Left lung (tissue), 10 donors: ENCODE data around the gene CORT. TPM values are rescaled to one million over a fixed set of nuclear protein-coding genes. Genes with fewer than 3 reads are reported as not detected.

Experiments used
- ATAC-seq: fragments of 200-7000 bp; cut with Tn5 transposase; one replicate; pipeline ENCODE4 v1.9.1; 2020; ENCODE audit warnings: moderate library complexity
- DNase-seq, 4 donors: peaks; one replicate each; pipeline ENCODE4 v3.0.0-alpha.2; 2013 to 2020
- H3K27ac ChIP-seq, 2 donors: fragments of 200-600 bp; sonication (generic) in 1 of 2; one replicate each; pipeline versions ENCODE4 v1.5.0 to v1.8.0; 2020 to 2021
- H3K27me3 ChIP-seq, 2 donors: fragments of 200-600 bp; sonication (generic) in 1 of 2; one replicate each; pipeline versions ENCODE4 v1.5.0 to v1.8.0; 2020 to 2021
- H3K36me3 ChIP-seq, 2 donors: fragments of 200-600 bp; sonication (generic) in 1 of 2; one replicate each; pipeline versions ENCODE4 v1.5.0 to v1.8.0; 2020 to 2021
- H3K4me1 ChIP-seq, 2 donors: fragments of 200-600 bp; one replicate each; pipeline ENCODE4 v1.8.0; 2021
- H3K4me3 ChIP-seq, 2 donors: fragments of 200-600 bp; sonication (generic) in 1 of 2; one replicate each; pipeline versions ENCODE4 v1.5.0 to v1.8.0; 2020 to 2021; ENCODE audit warnings: mild to moderate bottlenecking in 1 of 2
- H3K9me3 ChIP-seq, 2 donors: fragments of 200-600 bp; sonication (generic) in 1 of 2; one replicate each; pipeline versions ENCODE4 v1.5.0 to v1.8.0; 2020 to 2021
- intact Hi-C, 2 donors: fragments of 100-400 bp; cut with DNase I; formaldehyde crosslinking; loops; one replicate each; pipeline versions ENCODE4 v1.11.2 to v1.14.2; 2022
- polyA plus RNA-seq, 6 donors: library from polyadenylated mRNA; unstranded; fragments of 120-200 nt; gene quantifications; one replicate each; pipeline ENCODE4 v1.2.1, GENCODE V29; 2013; ENCODE audit not compliant: insufficient read length in 6 of 6
- total RNA-seq, 2 donors: library from RNA; stranded (reverse); fragmentation: NEBNext Ultra II Directional; extraction: Animal tissue kit (Norgen Biotek cat#: 25700); gene quantifications; one replicate each; pipeline ENCODE4 v1.2.1, GENCODE V29; 2021
- TF ChIP-seq, protein P1 (sequence below), 2 donors: fragments of 200-600 bp; sonication (generic) in 1 of 2; IDR thresholded peaks; one replicate each; pipeline versions ENCODE4 v1.5.0 to v1.8.0; 2021; ENCODE audit warnings: antibody characterized with exemption in 2 of 2
- donor health status: DM: no; HTN: yes; CAD: no.
- donor health status: DM: no; HTN: no; CAD: no.

Gene CORT
- total and polyA plus RNA-seq, 8 donors, result 0.37 to 1.9 (median 1.6) TPM

DNA sequence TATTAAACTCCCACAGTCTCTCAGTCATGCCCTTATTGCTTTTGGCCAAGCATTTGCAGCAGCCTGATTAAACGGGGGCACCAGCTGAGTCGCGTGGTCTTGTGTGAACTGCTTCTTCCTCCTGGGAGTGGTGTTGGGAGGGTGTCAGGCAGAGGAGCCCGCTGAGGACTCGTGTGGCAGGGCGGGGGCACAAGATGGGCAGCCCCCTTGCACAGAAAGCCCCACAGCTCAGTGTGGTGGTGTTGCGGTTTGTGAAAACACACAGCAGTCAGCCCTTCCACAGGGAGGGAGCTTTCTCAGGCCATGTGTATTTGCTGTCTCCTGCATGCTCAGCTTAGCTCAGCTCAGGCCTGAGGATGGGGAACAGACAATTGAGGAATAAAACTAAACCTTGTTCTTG lies 47.3 kb downstream of the CORT start:
- TF ChIP-seq, protein P1, sequence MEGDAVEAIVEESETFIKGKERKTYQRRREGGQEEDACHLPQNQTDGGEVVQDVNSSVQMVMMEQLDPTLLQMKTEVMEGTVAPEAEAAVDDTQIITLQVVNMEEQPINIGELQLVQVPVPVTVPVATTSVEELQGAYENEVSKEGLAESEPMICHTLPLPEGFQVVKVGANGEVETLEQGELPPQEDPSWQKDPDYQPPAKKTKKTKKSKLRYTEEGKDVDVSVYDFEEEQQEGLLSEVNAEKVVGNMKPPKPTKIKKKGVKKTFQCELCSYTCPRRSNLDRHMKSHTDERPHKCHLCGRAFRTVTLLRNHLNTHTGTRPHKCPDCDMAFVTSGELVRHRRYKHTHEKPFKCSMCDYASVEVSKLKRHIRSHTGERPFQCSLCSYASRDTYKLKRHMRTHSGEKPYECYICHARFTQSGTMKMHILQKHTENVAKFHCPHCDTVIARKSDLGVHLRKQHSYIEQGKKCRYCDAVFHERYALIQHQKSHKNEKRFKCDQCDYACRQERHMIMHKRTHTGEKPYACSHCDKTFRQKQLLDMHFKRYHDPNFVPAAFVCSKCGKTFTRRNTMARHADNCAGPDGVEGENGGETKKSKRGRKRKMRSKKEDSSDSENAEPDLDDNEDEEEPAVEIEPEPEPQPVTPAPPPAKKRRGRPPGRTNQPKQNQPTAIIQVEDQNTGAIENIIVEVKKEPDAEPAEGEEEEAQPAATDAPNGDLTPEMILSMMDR (IDR thresholded peaks at IDR 0.05), result no peak
- H3K27ac ChIP-seq, result no peak overlapping the region
- peaks cover 10 to 24% of the 10 kb centered on the region in 2 donors for H3K4me1 ChIP-seq
- intact Hi-C loops, result loop anchor here in 1 of 2 donors (10.0 kb wide), 2 partner anchors 62 to 368 kb away; partner anchors contain the start of gene CENPS
- ATAC-seq (no peak), DNase-seq (no peak)
- H3K36me3 ChIP-seq, result peaks cover 0 to 9% of the 10 kb centered on the region in 2 donors
- no peak overlapping the region for H3K4me3 ChIP-seq
- H3K27me3 ChIP-seq, result no peaks in the 10 kb centered on the region
- H3K9me3 ChIP-seq, result no peaks in the 10 kb centered on the region

DNA sequence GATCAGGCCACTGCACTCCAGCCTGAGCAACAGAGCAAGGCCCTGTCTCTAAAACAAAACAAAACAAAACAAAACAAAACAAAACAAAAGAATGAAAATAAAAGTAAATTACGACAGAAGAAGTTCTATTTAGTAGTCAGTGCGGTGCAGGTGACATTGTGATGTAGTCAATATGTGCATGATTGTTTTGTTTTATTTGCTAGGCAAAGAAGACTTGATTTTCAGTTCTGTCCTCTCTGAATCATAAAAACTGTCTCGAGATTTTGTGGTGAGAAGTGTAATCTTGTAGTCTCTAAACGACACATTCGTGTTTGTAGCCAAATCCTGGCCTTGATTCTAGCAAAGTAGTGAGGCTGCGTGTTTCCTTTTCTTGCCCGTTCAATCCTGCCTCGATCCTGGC lies 48.4 kb downstream of the CORT start:
- Histone ChIP-seq H3K27me3 (no peaks in the 10 kb centered on the region), H3K4me3 (no peak overlapping the region), H3K27ac (no peak overlapping the region), H3K36me3 (peaks cover 0 to 9% of the 10 kb centered on the region in 2 donors), H3K9me3 (no peaks in the 10 kb centered on the region), H3K4me1 (peaks cover 10 to 29% of the 10 kb centered on the region in 2 donors)
- no peak for DNase-seq
- intact Hi-C loops, result loop anchor here in 1 of 2 donors (10.0 kb wide), 2 partner anchors 63 to 367 kb away; partner anchors contain the start of gene CENPS
- no peak for ATAC-seq
- TF ChIP-seq, protein P1 (IDR thresholded peaks at IDR 0.05), result no peak

Other genes starting within 250 kb of the CORT start
- gene KIF1B, start 239.5 kb upstream of the CORT start, total RNA-seq, result 10 to 100 TPM; 45.0 to 46.7 TPM
- gene KIF1B, start 239.5 kb upstream of the CORT start, polyA plus RNA-seq, result 10 to 100 TPM; 36.0 to 41.8 (median 38.5) TPM
- 100 to 1,000 TPM; 130 to 277 TPM for gene PGD, start 51.0 kb upstream of the CORT start, total RNA-seq
- gene PGD, start 51.0 kb upstream of the CORT start, polyA plus RNA-seq, result 100 to 1,000 TPM; 142 to 173 (median 157) TPM
- 10 to 100 TPM; 13.5 to 17.6 TPM for gene CENPS, start 19.6 kb upstream of the CORT start, total RNA-seq
- 10 to 100 TPM; 18.1 to 23.1 (median 22.2) TPM for gene CENPS, start 19.6 kb upstream of the CORT start, polyA plus RNA-seq
- gene DFFA, start 22.5 kb downstream of the CORT start, total RNA-seq, result 10 to 100 TPM; 37.6 to 38.5 TPM
- 10 to 100 TPM; 41.0 to 45.6 (median 42.9) TPM for gene DFFA, start 22.5 kb downstream of the CORT start, polyA plus RNA-seq
- 10 to 100 TPM; 18.9 to 20.8 TPM for gene PEX14, start 24.9 kb downstream of the CORT start, total RNA-seq
- gene PEX14, start 24.9 kb downstream of the CORT start, polyA plus RNA-seq, result 10 to 100 TPM; 17.3 to 22.9 (median 21.2) TPM